HG03565 (cell line): ENCODE data around the gene BCAP29.
"Not testable (repeated sequence)": the region's sequence is repeated elsewhere in the genome, so short reads cannot be mapped to it uniquely, and the experiment has no call there.

Source experiments
- ATAC-seq: cut with Tn5 transposase; IDR thresholded peaks from one replicate; pipeline ENCODE4 v1.9.1; 2021; ENCODE audit warnings: mild to moderate bottlenecking, moderate library complexity; ENCODE audit not compliant: unreplicated experiment

BCAP29 gene

DNA sequence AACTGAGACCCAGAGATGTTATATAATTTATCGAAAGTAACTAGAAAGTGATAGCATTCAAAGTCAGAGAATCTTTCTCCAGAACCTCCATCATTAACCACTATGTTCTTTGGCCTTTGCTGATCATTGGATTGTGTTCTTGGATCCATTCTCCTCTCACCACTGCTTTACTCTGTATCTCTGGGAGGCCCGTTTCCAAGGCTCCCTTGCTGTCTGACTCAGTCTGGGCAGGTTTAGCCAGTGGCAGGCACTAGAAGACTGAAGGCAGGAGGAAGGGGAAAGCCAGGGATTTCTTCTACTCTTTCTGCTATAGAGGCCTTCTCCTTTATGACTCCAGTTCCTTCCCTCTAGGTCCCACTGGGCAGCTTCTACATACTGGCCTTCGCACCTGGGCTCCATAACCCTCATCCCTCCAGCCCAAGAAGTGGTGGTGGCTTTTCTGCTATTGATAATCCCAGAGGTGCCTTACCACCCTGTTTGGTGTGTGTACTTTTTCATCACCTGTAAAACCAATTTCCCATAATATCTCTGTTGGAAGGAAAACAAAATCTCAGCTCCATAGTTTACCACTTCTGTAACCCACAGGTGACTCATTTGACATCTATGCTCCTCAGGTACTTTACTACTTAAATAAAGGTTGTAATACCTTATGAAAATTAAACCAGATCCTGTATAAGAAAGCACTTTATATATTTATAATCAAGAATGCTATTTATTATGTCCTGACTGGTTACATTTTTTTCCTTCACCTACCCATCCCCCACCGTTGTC is 36.0 kb downstream of the BCAP29 start:
- ATAC-seq: no peak

- no peak for ATAC-seq
Measured at GRCh38 chr7:107622429-107622828, 42.4 kb downstream of the BCAP29 start.

DNA sequence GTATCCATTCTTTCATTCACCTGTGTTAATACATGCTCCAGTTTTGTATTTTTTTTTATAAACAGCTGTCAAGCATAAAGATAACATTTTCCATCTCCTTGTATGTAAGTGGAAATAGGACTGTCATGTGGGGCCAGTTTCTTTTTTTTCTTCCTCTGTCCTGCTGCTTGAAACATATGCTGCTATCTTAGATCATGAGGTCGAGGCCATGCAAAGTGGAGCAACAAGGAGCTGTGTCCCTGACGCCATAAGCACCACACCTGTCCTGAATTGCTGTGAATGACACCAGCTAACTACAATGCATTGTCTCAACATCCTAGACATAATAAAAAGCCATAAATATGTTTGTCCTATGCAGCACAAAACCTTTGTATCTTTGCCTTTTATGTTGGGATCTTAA is 42.8 kb downstream of the BCAP29 start:
- no peak for ATAC-seq

DNA sequence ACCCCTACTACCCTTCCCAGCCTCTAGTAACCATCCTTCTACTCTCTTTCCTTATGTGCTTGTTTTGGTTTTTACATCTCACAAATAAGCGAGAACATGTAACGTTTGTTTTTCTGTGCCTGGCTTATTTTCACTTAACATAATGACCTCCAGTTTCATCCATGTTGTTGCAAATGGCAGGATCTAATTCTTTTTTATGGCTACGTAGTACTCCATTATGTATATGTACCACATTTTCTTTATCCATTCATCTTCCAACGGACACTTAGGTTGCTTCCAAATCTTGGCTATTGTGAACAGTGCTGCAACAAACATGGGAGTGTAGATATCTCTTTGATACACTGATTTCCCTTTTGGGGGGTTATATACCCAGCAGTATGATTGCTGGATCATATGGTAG is 47.0 kb downstream of the BCAP29 start:
- ATAC-seq: no peak

DNA sequence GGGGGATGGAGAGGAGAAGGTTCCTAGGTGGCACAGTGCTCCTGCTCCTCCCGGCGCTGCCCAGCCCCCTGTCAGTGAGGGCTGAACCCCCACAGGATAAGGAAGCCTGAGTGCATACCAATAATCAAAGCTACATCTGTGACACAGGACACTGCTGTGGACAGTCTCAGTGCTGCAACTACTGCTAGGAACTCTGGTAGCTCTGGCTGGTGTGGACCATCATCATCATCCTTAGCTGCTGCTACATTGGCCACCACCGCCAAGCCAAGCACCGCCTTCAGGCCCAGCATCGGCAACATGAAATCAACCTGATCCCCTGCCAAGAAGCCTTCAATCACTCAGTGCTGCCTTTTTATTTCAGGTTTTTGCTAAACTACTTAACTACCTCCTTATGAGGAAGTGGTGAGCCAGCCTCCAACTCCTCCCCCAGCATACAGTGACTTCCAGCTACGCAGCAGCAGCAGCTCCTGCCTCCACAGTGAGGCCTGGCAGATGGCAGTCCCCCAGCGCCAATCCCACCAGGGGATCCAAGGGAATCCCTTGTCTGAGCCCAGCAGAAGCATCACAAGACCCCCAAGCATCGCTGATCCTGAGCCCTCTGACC is 48.5 kb downstream of the BCAP29 start:
- no peak for ATAC-seq

GRCh38 chr7:107630342-107630741 is 50.3 kb downstream of the BCAP29 start:
- ATAC-seq: no peak

GRCh38 chr7:107631588-107632491 is 51.8 kb downstream of the BCAP29 start:
- ATAC-seq: no peak

DNA sequence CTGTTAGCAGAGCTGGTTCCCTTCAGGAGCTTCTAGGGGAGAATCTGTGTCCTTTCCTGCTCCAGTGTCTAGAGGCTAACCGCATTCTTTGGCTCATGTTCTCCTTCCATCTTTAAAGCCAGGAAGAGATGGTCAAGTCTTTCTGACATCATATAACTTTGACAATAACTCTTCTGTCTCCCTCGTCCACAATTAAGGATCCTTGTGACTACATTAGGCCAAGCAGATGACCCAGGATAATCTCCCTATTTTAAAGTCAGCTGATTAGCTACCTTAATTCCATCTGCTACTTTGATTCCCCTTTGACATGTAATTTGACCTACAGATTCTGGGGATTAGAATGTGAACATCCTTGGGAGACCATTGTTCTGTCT is 52.4 kb downstream of the BCAP29 start:
- ATAC-seq: no peak

- peak; percentile 94 for ATAC-seq
Measured at GRCh38 chr7:107638594-107638993, 58.5 kb downstream of the BCAP29 start.

DNA sequence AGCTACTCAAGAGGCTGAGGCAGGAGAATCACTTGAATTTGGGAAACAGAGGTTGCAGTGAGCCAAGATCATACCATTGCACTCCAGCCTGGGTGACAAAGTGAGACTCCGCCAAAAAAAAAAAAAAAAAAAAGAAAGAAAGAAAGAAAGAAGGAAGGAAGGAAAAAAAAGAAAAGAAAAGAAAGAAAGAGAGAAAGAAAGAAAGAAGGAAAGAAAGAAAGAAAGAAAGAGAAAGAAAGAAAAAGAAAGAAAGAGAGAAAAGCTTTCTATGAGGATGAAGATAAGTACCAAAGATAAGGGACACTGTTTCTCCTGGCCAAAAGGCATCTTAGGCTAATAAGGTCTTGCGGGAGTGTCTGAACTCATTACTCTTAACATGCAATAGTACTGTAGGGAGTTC is 59.0 kb downstream of the BCAP29 start:
- not testable (repeated sequence) for ATAC-seq

GRCh38 chr7:107641676-107642075 is 61.6 kb downstream of the BCAP29 start:
- no peak for ATAC-seq

- no peak for ATAC-seq
Measured at GRCh38 chr7:107642501-107642900, 62.5 kb downstream of the BCAP29 start.

DNA sequence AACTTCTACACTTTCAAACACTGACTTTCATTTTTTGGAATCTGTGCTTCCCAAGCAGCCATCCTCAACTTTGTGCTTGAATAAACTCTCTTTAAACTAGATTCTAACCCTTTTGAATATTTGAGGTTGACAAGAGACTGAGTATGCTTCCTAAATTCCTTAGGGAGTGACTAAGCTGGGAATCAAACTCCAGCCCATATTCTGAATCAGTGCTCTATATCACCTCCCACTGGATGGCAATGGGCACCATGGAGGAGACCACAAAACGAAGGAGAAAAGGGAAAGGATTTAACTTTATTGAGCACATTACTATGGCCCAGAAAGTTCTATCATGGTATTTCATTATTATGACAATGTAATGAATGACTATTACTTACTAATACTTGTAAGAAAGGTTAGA is 63.4 kb downstream of the BCAP29 start:
- ATAC-seq: no peak

GRCh38 chr7:107643938-107644308 is 63.9 kb downstream of the BCAP29 start:
- ATAC-seq: no peak

GRCh38 chr7:107644309-107644974 is 64.4 kb downstream of the BCAP29 start:
- ATAC-seq: no peak

GRCh38 chr7:107652642-107653041 is 72.6 kb downstream of the BCAP29 start:
- ATAC-seq: no peak

DNA sequence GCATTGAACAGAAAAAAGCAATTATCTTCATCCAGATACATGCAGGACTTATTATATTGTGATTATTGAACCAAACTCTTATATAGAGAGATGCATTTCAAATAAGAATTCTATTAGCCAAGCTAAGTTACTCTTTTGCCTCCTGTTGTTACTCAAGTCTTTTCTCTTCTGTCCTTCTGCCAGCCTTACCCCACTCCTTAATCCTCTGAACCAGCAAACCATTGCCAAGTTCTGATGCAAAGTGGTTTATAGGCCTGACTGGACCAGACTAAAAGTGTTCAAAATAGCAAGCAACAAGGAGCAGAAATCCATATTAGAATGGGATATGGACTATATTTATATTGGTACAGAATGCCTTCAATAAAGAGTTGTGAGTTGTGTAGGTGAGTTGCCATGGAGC is 78.4 kb downstream of the BCAP29 start:
- ATAC-seq: no peak

DNA sequence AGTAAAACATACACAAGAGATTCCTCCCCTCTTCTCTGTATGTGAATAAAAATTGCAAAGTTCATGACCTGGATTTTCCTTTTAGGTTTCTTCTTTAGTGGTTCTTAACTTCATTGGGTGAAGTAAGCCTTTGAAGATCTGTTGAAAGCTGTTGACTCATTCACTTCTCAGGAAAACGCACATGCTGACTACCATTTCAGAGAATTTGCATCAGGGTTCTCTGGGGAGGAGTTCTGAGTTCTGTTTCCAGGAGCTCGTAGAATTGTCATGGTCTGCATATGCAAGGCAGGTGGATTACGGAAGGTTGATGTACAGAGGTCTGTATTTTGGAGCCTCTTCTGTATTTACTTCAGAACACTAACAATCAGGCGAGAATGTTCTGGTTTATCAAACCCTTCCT is 79.6 kb downstream of the BCAP29 start:
- no peak for ATAC-seq

GRCh38 chr7:107660381-107661080 is 80.5 kb downstream of the BCAP29 start, which contains the start of gene SLC26A4:
SLC26A4 (plus strand) TSS chr7:107660828; CDS start chr7:107661642, 814 bp downstream.
- ATAC-seq: no peak

GRCh38 chr7:107661081-107661864 is 81.2 kb downstream of the BCAP29 start:
- peak; percentile 34 for ATAC-seq
